NT2/D1 (cell line): ENCODE measurements around the gene SNCAIP.

Experiments
- SUZ12 ChIP-seq: IDR thresholded peaks from 2 replicates; pipeline ENCODE4 v1.6.1; 2011; ENCODE audit not compliant: insufficient read length, insufficient read depth; ENCODE audit errors: extremely low read depth
- YY1 ChIP-seq: IDR thresholded peaks from 2 replicates; pipeline ENCODE4 v1.6.1; 2011; ENCODE audit not compliant: insufficient read length, insufficient read depth
- ZNF274 ChIP-seq: IDR thresholded peaks from 2 replicates; pipeline ENCODE4 v1.6.1; 2011; ENCODE audit warnings: mild to moderate bottlenecking, low read depth, low read length

- no peak for TF ChIP-seq YY1
- no peak for TF ChIP-seq SUZ12
- no peak for TF ChIP-seq ZNF274
Observed at GRCh38 chr5:122492675-122493074, 180.6 kb downstream of the SNCAIP start.
